Bronchial epithelial cell (primary cell): ENCODE data around the gene IRF4. TPM values are rescaled to one million over a fixed set of nuclear protein-coding genes. Genes with fewer than 3 reads are reported as not detected.

Source experiments
- DNase-seq: peaks from one replicate; pipeline ENCODE4 v3.0.0-alpha.2; 2010; ENCODE audit warnings: low read depth
- FAIRE-seq: peaks from 2 replicates; lab custom pipeline; 2011; peaks lifted over from hg19 to GRCh38; lab: Jason Lieb, UNC
- H3K27me3 ChIP-seq: 2 replicates; pipeline ENCODE4 v1.5.1; 2011; ENCODE audit warnings: low read length; ENCODE audit not compliant: control insufficient read depth, insufficient read depth
- H3K36me3 ChIP-seq: 2 replicates; pipeline ENCODE4 v1.5.1; 2011; ENCODE audit warnings: low read length; ENCODE audit not compliant: control insufficient read depth, insufficient read depth
- H3K4me3 ChIP-seq: 2 replicates; pipeline ENCODE4 v1.5.1; 2011; ENCODE audit warnings: mild to moderate bottlenecking, low read depth, low read length, control low read depth
- total RNA-seq: library from RNA; depleted of rRNA; stranded (reverse); fragments of >200 nt; gene quantifications from 2 replicates; pipeline ENCODE4 v1.2.1, GENCODE V29; 2014
- TF ChIP-seq, protein P1 (sequence below): IDR thresholded peaks from 2 replicates; pipeline ENCODE4 v1.5.1; 2011; ENCODE audit warnings: mild to moderate bottlenecking, moderate library complexity, low read length, control low read depth, inconsistent platforms; ENCODE audit not compliant: insufficient read depth, severe bottlenecking

Gene IRF4
- total RNA-seq, 1 donor from 2014 or later, result not detected

- no peaks in the 10 kb centered on the region for H3K27me3 ChIP-seq
- H3K4me3 ChIP-seq, result no peak overlapping the region
- TF ChIP-seq, protein P1, sequence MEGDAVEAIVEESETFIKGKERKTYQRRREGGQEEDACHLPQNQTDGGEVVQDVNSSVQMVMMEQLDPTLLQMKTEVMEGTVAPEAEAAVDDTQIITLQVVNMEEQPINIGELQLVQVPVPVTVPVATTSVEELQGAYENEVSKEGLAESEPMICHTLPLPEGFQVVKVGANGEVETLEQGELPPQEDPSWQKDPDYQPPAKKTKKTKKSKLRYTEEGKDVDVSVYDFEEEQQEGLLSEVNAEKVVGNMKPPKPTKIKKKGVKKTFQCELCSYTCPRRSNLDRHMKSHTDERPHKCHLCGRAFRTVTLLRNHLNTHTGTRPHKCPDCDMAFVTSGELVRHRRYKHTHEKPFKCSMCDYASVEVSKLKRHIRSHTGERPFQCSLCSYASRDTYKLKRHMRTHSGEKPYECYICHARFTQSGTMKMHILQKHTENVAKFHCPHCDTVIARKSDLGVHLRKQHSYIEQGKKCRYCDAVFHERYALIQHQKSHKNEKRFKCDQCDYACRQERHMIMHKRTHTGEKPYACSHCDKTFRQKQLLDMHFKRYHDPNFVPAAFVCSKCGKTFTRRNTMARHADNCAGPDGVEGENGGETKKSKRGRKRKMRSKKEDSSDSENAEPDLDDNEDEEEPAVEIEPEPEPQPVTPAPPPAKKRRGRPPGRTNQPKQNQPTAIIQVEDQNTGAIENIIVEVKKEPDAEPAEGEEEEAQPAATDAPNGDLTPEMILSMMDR, result no peak
- FAIRE-seq (no peak), DNase-seq (no peak)
- H3K36me3 ChIP-seq, result peaks cover 9% of the 10 kb centered on the region
Measured at GRCh38 chr6:344816-345340, 46.7 kb upstream of the IRF4 start.

DNA sequence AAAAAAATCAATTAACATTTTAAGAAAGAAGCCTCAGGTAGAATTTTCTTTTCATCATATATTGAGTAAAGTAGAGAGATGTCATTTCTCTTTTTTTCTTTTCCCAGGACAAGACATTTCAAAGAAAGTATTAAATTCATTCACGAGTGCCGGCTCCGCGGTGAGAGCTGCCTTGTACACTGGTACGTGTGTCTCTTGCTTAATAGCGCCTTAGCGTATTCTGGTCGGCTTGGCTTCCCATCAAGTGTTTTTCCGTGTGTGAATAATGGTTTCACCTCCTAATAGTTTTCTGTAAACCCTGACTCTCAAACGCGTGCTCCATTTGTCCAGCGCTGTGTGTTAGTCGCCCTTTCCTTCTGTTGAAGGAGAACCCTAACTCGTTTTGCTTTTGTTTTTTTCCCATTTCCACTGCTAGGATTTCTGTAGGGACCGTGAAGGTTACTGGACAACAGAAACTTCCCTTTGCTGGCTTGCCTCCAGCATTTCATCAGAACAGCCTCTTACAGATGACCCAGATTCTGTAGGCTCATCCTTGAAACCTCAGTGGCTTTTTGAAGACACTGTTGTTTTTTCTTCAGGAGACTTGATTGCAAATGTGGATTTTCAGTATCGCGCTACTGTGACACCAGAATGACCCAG, 45.7 kb upstream of the IRF4 start:
- FAIRE-seq (no peak), DNase-seq (no peak)
- TF ChIP-seq, protein P1, result no peak
- Histone ChIP-seq H3K36me3 (peaks cover 9% of the 10 kb centered on the region), H3K4me3 (no peak overlapping the region), H3K27me3 (no peaks in the 10 kb centered on the region)

DNA sequence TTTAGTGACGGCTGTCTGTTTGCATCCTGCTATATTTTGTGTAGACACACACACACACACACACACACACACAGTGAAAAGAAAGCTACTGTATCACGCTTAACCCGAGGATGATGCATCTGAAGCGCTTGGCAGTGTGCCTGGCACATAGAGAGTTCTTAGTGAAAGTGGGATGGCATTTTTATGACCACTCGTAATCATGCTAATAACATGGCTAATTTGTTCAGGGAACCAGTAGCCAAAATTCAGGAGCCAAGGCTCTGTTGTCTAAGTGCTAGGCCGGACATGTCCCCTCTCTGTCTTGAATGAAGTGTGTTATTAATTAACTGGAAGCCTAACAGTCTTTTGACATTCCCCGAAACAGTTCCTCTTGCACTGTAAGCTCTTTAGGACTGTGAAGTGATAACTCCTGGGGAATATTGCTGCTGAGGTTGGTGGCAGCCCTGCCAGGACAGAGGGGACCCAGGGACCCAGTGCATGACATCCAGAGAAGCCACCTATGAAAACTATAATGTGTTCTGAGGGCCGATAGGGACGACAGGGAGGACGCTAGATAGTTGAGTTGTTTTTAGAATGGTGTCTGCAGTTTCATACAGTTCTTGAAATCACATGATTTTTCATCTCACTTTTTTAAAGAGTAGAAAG, 45.0 kb upstream of the IRF4 start:
- no peak overlapping the region for H3K4me3 ChIP-seq
- TF ChIP-seq, protein P1, result no peak
- H3K36me3 ChIP-seq, result peaks cover 6% of the 10 kb centered on the region
- no peaks in the 10 kb centered on the region for H3K27me3 ChIP-seq
- DNase-seq (no peak), FAIRE-seq (peak; percentile 64)

- no peak overlapping the region for H3K4me3 ChIP-seq
- FAIRE-seq, result no peak
- TF ChIP-seq, protein P1, result no peak
- peaks cover 6% of the 10 kb centered on the region for H3K36me3 ChIP-seq
- no peak for DNase-seq
- no peaks in the 10 kb centered on the region for H3K27me3 ChIP-seq
Measured at GRCh38 chr6:347232-347631, 44.3 kb upstream of the IRF4 start.

GRCh38 chr6:347951-348859, 43.3 kb upstream of the IRF4 start:
- H3K27me3 ChIP-seq, result no peaks in the 10 kb centered on the region
- DNase-seq (no peak), FAIRE-seq (peak; percentile 58)
- TF ChIP-seq, protein P1, result no peak
- no peak overlapping the region for H3K4me3 ChIP-seq
- peaks cover 5% of the 10 kb centered on the region for H3K36me3 ChIP-seq
